Left colon (tissue), 2 donors: ENCODE results near the gene GMEB2. TPM values are rescaled to one million over a fixed set of nuclear protein-coding genes. Genes with fewer than 3 reads are reported as not detected.
"Not testable (repeated sequence)": the region's sequence is repeated elsewhere in the genome, so short reads cannot be mapped to it uniquely, and the experiment has no call there.

Source experiments
- ATAC-seq: fragments of 200-7000 bp; cut with Tn5 transposase; one replicate; pipeline ENCODE4 v1.9.1; 2020; ENCODE audit warnings: mild to moderate bottlenecking, moderate library complexity
- DNase-seq, 2 donors: peaks; one replicate each; pipeline ENCODE4 v3.0.0-alpha.2; 2020
- intact Hi-C, 2 donors: fragments of 100-400 bp; cut with DNase I in 1 of 2; cut with micrococcal nuclease in 1 of 2; formaldehyde crosslinking; loops; one replicate each; pipeline versions ENCODE4 v1.11.2 to v1.14.0; 2022; cut with DNase I, micrococcal nuclease
- total RNA-seq, 2 donors: library from RNA; stranded (reverse); fragmentation: NEBNext Ultra II Directional; extraction: Animal tissue kit (Norgen Biotek cat#: 25700); gene quantifications; one replicate each; pipeline ENCODE4 v1.2.1, GENCODE V29; 2021
- donor health status: DM: no; HTN: no; CAD: no.
- donor health status: DM: yes; HTN: yes; CAD: no.

Gene GMEB2
- total RNA-seq, 2 donors from 2014 or later = 9.7 to 11.6 TPM

DNA sequence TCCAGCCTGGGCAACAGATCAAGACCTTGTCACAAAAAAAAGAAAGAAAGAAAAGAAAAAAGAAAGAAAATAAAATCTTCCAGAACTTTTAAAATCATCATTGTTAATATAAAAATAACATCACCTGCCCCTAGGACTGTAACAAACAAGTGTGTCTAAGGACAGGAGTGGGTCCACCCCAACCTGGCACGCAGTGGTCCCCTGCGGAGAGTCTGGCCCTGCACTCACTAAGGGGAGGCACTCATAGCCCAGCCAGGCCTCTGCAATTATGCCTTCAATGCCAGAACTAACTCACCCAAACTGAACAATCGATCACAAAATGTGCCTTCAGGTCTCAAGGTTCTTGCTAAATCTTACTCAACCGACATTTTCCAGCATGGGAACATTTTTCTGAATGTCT, 4.8 kb downstream of the GMEB2 start:
- no peak for ATAC-seq
- intact Hi-C loops = no loop called here
- no peak for DNase-seq

DNA sequence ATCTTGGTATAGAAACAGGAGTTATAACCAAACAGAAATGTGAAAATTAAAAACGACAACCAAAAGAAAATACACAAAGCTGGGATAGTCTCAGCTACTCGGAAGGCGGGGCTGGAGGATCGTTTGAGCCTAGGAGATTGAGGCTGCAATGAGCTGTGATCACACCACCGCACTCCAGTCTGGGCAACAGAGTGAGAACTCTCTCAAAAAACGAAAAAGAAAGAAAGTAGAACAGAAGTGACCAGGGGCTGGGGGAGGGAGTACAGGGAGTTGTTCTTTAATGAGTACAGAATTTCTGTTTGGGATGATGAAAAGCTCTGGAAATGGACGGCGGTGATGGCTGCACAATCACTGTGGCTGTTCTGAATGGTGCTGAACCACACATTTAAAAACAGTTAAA, 5.9 kb downstream of the GMEB2 start:
- ATAC-seq = no peak
- intact Hi-C loops = no loop called here

GRCh38 chr20:63619505-63619904, 7.4 kb downstream of the GMEB2 start:
- intact Hi-C loops = no loop called here
- ATAC-seq (no peak), DNase-seq (no peak)

More for the DNA sequence above, 5.9 kb downstream of the GMEB2 start:
- no peak for DNase-seq

DNA sequence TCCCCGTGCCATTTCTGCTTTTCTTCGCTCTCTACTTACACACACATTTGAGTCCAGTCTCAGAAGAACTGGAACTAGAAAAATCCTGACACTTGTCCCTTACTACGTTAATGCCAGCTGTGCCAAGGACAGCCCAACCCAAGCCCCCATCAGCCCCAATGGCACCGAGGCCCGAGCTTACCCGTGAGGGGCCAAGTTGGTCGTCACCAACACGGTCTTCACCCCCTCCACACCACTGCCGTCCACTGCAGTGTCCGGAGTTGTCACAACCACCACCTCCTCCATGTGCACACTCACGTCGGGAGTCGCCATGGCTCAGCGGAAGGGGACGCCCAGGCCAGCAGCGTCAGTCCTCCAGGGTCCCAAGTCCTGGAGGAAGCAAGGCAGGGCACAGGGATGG, 7.8 kb downstream of the GMEB2 start:
- no peak for DNase-seq

GRCh38 chr20:63618291-63618980, 8.5 kb downstream of the GMEB2 start:
- DNase-seq (no peak), ATAC-seq (no peak)
- intact Hi-C loops = no loop called here

More for the DNA sequence above, 7.8 kb downstream of the GMEB2 start:
- ATAC-seq = no peak
- intact Hi-C loops = no loop called here

- DNase-seq (no peak), ATAC-seq (no peak)
- intact Hi-C loops = no loop called here
Measured at GRCh38 chr20:63617876-63618265, 9.0 kb downstream of the GMEB2 start.

- intact Hi-C loops = no loop called here
- ATAC-seq (no peak), DNase-seq (no peak)
Measured at GRCh38 chr20:63617092-63617875, 9.6 kb downstream of the GMEB2 start.

DNA sequence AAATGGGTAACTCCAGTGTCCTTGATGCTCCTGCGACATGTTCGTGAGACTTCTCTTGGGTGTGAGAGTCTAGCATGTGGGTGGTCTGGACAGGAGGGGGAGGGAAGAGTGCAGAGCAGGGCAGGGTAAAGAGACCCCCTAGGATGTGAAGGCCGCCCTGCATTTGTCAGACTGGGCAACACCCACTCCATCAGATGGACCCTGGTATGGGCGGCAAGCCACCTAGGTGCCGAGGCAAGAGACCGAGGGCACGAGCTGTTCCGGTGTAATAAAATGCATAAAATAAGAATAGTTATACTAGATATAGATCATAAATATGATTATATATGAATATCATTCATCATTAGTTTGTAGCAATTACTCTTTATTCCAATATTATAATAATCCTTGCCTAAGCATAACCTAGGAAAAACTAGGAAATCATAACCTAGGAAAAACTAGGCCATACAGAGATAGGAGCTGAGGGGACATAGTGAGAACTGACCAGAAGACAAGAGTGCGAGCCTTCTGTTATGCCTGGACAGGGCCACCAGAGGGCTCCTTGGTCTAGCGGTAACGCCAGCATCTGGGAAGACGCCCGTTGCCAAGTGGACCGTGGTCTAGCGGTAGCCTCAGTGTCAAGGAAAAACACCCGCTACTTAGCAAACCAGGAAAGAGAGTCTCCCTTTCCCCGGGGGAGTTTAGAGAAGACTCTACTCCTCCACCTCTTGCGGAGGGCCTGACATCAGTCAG, 12.9 kb downstream of the GMEB2 start:
- intact Hi-C loops, ATAC-seq, DNase-seq: not testable (repeated sequence)

- intact Hi-C loops = no loop called here
- DNase-seq = no peak
- no peak for ATAC-seq
Measured at GRCh38 chr20:63612276-63612931, 14.5 kb downstream of the GMEB2 start.

DNA sequence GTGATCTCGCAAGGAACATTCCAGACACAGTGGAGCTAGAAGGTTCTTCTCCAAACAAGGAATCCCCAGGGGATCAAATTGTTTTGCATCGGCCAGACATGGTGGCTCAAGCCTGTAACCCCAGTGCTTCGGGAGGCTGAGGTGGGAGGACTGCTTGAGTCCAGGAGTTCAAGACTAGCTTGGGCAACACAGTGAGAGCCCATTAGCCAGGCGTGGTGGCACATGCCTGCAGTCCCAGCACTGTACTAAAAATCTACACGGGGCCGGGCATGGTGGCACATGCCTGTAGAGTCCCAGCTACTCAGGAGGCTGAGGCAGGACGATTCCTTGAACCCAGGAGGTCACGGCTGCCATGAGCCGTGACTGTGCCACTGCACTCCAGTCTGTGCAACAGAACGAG, 15.3 kb downstream of the GMEB2 start:
- ATAC-seq = no peak
- intact Hi-C loops = no loop called here
- DNase-seq = no peak

GRCh38 chr20:63610581-63611435, 16.1 kb downstream of the GMEB2 start:
- DNase-seq (no peak), ATAC-seq (no peak)
- intact Hi-C loops = no loop called here

DNA sequence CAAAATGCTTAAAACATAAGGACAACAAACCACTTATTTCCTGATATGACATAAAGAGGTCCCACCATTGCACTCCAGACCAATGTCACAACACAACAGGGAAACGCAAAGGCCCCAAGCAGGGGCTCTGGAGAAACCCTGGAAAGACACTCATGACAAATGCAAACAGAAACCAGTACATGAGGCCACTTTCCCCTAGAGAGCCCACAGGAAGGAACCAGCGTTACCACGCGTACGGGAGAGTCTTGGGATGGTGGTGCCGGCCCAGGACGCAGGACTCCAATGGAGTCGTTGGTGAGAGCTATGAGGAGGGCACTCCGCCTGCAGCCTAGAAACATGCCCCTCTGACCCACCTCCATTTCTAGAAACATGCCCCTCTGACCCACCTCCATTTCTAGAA, 20.2 kb downstream of the GMEB2 start:
- ATAC-seq (no peak), DNase-seq (no peak)
- intact Hi-C loops = no loop called here

- DNase-seq = no peak
- ATAC-seq = no peak
- intact Hi-C loops = no loop called here
Measured at GRCh38 chr20:63602321-63602720, 24.6 kb downstream of the GMEB2 start.

DNA sequence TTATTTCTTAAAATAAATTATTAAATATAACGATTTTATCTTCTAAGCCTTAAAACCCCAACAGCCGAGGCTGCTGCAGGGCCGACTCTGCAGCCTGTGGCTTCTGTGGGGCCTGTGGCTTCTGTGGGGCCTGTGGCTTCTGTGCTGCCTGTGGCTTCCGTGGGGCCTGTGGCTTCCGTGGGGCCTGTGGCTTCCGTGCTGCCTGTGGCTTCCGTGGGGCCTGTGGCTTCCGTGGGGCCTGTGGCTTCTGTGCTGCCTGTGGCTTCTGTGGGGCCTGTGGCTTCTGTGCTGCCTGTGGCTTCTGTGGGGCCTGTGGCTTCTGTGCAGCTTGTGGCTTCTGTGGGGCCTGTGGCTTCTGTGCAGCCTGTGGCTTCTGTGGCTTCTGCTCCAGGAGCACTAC, 25.2 kb downstream of the GMEB2 start:
- intact Hi-C loops, DNase-seq, ATAC-seq: not testable (repeated sequence)

DNA sequence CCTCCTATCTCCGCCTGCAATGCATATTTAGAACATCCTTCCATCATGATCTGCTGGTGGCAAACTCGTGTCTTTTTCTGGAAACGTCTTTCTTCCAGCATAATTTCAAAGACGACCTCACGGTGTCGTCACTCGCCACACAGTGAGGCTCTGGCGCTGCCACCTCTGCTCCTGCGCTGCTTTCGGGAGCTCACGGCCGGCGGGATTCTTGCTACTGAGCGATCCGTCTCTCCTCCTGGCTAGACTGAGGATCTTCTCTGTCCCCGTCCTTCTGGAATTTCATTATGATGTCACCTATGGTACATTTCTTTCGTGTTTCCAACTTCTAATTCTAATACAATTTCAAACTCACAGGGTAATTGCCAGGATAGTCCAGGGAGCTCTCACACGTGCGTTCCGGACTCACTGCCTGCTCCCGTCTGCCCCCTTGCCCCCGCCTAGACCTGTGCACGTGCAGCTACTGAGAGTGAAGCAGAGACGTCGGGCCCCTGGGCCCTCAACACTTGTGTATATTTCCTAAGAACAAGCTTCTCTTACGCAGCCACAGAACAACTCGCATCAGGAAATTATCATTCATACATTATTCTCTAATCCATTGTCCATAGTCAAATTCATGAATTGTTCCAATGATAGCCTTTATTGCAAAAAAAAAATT, 27.4 kb downstream of the GMEB2 start:
- ATAC-seq (no peak), DNase-seq (no peak)
- intact Hi-C loops = no loop called here

DNA sequence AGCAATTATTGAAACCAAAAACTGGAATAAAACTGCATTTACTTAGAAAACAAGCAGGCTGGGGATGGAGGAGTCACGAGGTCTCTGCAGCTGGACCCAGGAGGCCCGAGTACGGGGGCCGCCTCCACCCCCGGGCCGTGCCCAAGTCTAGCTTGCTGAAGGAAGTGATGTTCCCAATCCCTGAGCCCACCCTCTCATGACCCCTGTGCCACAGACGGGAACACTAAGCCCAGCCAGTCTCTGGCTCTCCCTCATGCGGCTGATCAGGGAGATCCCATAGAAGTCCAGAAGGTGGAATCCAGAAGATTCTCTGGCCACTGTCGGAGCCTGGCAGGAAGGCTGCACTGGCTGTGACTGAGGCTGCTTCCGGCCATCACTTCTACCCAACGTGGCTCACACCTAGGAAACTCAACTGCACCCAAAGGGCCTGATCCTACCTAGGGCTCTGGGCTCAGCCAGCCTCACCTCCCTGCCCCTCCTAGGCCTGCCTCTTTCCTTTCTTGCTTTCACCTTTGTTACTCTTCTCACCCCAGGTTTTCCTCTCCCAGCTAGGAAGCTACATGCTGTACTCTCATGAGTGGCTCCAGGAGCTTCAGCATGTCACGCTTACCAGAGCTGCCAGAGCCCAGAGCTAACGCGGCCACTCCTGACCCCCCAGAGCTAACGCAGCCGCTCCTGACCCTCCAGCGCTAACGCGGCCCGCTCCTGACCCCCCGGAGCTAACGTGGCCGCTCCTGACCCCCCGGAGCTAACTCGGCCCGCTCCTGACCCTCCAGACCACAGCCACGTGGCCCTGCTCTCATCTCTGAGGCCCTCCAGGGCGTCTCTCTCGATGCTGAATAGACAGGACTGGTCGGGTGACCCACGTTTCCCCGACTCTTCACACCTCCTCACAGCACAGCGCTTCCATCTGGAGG, 28.2 kb downstream of the GMEB2 start:
- no peak for ATAC-seq
- intact Hi-C loops = no loop called here
- DNase-seq = no peak
